M059J (cell line): ENCODE measurements around the gene ATOSA. TPM values are rescaled to one million over a fixed set of nuclear protein-coding genes. Genes with fewer than 3 reads are reported as not detected.

Source experiments
- DNase-seq: peaks from one replicate; pipeline ENCODE4 v3.0.0-alpha.2; 2012; ENCODE audit warnings: low read depth
- total RNA-seq: library from RNA; depleted of rRNA; stranded (reverse); fragments of >200 nt; shearing (Covaris generic); gene quantifications from 2 replicates; pipeline ENCODE4 v1.2.3, GENCODE V29; 2014; rRNA removed

ATOSA gene
- total RNA-seq: 11.3 and 13.2 TPM in 2 replicates

GRCh38 chr15:52679232-52680040 lies at the start of gene ATOSA:
ATOSA (minus strand) TSS chr15:52679388; CDS start chr15:52678021, 1,367 bp downstream.
- peak; percentile 90 for DNase-seq

- peak; percentile 81 for DNase-seq
Measured at GRCh38 chr15:52728899-52729298, 49.7 kb upstream of the ATOSA start.

GRCh38 chr15:52727815-52728214 lies 48.6 kb upstream of the ATOSA start:
- peak; percentile 59 for DNase-seq

- no peak for DNase-seq
Measured at GRCh38 chr15:52726195-52726594, 47.0 kb upstream of the ATOSA start.

DNA sequence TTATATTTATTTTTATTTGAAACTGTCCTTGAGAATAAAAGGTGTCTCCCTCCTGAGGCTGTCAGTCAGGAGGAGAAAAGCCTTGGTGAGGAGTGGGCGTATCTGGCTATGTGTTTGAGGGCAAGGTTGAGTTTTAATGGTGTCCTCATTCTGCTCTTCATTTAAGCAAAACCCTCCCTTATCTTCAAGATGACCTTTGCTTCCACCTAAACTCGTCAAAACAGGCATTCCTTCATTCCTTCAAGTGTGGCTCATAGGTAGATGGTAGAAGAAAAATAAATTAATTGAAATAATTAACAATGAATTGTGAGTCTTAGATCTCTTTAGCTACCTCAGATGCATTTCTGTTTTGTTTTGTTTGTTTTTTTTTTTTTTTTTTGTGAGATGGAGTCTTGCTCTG lies 39.4 kb upstream of the ATOSA start:
- no peak for DNase-seq

DNA sequence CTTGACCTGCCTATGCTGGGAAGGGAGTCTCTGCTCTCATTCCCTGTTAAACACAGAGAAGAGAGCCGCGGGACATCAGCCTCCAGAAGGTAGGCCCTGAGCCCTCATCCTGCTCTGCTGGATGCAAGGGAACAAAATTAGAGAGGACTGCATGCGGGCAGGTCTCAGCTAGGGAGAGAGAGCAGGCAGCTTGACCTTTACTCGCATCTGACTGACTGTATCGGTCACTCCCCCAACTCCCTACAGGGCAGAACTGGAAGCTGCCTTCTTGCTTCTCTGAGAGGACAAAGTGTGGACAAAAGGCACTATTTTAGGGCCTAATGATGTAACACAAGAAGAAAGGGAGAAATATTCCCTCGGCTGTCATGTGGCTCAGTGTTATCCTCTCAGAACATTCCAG lies 38.7 kb upstream of the ATOSA start:
- no peak for DNase-seq

DNA sequence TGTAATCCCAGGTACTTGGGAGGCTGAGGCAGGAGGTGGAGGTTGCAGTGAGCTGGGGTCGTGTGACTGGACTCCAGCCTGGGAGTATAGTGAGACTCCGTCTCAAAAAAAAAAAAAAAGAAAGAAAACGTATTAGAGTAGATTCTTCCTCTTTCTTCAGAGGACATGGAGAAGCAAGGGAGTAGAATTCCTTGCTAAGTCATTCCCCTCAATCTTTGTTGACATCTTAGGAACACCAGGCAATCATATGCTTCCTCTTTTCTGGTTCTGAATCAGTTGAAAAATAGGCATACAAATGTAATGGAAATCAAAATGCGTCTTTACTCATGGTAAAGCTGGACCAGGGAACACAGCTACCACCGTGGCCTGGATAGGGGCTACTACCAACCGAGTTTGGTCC lies 38.3 kb upstream of the ATOSA start:
- DNase-seq: no peak

DNA sequence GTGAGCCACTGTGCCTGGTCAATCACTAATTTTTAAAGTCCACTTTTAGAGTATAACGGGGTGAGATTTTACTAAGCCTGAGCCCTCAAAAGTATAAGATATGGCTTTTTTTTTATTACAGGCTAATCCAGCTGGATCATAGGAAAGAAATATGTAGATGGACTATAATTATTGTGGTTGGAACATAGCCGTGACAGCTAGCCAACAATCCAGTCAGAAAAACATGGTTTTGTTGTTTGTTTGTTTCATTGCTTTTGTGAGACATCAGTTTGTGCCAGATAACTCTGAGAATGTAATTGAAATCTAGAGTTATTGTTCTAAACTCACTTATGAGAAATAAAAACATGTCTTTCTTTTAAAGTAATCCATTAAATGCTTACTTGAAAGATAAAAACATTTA lies 37.3 kb upstream of the ATOSA start:
- no peak for DNase-seq

DNA sequence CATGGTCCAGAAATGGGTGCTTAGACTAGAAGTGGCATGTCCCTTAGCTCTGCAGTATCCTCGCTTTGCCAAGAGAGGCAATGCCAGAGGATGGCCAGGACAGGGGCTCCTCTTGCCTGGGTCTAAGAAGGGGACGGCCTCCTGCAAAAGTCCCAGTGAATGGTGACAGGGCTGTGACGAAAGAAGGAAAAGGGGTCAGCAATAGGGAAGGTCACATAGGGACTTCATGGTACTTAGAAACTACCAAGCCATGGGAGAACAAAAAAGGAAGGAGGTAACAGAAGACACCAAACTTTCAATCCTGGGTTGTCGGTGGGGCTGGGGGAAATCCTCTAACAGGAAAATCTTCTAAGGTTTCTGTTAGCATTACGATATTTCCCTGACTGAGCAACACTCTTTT lies 36.2 kb upstream of the ATOSA start:
- DNase-seq: no peak

- no peak for DNase-seq
Measured at GRCh38 chr15:52714968-52715367, 35.8 kb upstream of the ATOSA start.

DNA sequence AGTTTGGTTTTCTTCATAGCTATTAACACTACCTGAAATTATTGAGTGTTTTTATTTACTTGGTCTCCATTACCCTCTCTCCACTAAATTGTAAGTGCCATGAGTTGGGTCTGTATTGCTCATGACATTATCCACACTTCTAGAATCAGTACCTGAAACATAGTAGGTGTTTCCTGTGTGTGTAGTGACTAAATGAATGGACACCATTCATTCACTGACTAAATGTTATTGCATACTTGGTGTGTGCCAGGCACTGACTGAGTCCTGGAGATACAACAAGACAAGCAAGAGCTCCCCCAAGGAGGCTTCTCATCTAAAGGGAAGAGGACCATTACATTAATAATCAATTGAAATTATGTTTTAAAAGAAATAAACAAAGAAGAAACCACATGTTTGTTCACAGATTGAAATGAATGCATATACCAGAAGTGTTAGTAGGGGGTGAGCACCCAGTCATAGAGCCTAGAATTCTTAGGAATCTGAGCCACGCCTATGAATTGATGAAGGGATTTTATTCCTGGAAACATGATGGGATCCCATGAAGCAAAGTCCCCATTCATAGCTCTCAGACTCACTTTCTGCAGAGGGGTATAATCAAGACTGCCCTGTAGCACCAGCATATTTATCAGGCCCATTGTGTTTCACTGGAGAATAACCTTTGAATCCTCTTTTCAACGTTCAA lies 31.7 kb upstream of the ATOSA start:
- DNase-seq: no peak

DNA sequence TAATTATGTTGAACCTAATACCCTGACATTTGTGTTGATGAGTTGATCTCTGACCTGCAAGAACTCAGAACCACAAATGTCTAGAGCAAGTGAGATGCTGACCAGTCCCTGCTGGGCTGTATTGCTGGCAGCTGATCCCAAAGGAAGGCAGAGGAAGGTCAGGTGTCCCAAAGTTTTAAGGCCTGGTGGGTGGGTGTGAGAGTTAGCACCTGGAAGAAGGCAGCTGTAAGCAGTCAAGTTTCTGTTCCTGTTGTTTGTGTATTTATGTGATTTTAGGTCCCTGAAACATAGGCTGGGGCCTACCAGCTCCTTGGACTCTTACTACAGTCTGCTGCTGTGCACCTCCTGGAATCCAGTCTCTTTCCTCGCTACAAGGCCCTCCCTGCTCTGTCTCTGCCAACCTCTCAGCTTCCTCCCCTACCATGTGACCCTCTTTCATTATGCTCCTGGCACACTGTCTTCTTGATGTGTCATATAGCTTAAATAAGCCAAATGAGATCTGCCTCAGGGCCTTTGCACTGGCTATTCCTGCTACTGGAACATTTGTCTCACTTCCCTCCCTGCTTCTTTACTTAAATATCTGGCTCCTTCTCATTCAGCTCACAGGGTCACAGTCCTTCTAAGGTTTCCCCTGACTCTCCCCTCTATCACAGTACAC lies 31.0 kb upstream of the ATOSA start:
- DNase-seq: peak; percentile 37

DNA sequence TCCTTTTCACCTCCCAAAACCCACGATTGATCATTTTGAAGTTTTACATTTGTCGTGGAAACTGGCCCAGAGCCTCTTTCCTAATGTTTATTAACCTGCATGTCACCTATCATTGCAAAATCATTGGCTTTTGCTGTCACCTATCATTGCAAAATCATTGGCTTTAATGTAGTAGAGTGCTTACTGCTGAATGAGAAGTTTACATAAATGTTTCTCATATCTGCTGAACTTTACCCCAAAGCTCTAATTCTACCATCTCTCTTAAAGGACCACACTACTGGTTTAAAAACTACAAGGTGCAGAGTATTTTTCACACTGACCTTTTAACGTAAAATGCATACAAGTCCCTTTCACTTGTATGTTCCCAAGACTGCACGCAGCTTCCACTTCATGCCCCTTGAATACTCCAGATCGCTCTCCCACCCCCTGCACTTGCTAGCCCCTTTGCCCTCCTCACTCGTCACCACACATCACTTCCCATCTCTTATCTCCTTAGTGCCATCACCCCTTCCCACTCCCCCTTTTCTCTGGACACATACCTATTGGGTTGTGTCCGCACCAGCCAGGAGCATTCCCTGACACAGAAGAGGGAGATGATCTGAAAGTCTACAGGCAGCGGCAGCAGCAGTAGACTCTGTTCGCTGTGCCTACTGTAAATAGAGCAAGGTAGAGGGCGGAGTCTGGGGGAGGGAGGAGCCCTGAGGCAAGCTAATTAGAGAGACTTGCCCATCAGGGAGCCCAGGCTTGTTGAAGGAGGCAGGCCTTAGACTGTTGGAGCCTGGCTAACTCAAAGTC lies 30.2 kb upstream of the ATOSA start:
- no peak for DNase-seq

DNA sequence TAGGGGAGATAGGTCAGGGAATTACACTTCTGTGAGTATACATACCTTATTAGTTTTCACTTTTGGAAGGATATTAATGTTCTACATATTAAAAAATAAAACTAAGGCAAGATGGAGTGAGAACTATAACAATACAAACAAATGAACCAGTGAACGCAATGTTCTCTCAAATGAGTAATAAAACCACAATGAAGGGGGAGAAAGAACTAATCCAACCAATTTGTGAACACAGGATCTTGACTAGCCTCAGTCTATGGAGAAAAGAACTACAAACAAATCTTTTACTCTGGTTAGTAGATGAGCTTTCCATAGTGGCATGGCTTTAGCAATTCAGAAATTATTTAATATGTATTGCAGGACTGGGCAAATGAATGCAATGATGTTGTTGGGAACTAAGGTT lies 26.9 kb upstream of the ATOSA start:
- peak; percentile 21 for DNase-seq

- DNase-seq: no peak
Measured at GRCh38 chr15:52702390-52702789, 23.2 kb upstream of the ATOSA start.

GRCh38 chr15:52699457-52699856 lies 20.3 kb upstream of the ATOSA start:
- DNase-seq: peak; percentile 72

- peak; percentile 34 for DNase-seq
Measured at GRCh38 chr15:52698514-52698913, 19.3 kb upstream of the ATOSA start.

DNA sequence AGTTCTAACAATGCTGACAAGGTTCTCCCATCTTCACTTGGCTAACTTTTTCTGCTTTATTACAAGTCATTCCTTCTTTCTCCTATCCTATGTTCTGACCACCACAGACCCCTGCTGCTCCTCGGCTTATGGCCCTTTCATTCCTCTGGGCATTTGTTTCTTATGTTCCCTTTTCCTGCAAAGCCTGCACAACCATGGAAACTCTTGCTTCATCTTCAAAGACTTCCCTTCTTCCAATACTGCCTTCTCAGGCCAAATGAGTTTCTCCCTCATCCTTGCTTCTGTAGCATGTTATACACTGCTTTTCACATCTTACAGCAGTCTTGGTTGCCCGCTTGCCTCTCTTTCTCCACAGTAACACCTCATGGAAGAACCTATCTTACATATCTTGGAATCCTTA lies 17.9 kb upstream of the ATOSA start:
- DNase-seq: no peak

DNA sequence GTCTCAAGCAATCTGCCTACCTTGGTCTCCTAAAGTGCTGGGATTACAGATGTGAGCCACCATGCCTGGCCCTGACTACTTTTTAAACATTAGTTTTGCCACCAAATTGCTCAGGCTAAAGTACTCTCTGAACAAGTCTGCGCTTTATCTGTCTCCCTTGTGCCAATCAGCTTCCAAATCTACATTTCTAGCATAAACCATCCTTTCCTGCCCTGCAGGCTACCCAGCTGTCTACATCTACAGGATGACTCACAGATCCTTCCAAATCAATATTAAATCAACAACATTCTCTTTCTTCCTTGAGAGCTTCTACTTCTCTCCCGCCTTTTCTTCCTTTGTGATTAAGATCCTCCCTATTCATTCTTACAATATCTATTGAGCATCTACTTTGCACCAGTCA lies 16.0 kb upstream of the ATOSA start:
- DNase-seq: no peak

GRCh38 chr15:52689562-52689961 lies 10.4 kb upstream of the ATOSA start:
- no peak for DNase-seq

DNA sequence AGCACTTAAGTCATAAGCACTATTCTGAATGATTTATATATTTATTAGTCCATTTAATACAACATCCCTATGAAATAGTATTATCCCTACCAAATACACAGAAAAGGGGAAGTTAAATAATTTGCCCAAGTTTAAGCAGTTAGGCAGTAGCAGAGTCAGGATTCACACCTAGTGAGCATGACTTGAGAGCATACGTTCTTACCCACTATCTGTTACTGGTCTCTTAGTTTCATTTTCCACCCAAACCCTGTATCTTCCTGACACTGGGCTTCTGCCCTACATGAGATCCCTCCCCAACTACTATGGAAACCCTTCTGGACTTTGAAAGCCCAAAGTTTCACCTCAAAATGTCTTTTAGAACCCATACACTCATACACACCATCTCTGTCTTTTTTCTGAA lies 4.4 kb upstream of the ATOSA start:
- no peak for DNase-seq

DNA sequence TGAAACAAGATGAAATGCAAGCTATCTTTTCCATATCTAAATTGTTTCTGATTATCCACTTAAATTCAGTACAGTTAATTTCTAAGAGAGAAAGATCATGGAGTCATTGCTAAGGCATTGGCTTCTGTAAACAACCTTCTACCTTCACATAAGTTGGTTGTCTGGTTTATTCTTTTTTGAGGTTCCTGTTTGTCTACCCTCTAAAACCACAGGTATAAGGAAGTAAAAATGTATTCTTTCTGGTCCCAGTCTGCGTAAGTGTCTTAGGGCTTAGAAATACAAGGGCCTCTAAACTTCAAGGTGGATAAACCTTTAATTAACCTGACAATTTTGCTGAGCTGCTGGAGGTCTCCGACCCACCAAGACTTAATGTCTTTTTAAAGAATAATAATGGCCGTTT lies 3.6 kb upstream of the ATOSA start:
- no peak for DNase-seq
